Measurements from ENCODE around the gene CERKL.
A peak's percentile ranks its signal among the peaks of the same experiment; 100 is the strongest.

The CERKL gene

DNA sequence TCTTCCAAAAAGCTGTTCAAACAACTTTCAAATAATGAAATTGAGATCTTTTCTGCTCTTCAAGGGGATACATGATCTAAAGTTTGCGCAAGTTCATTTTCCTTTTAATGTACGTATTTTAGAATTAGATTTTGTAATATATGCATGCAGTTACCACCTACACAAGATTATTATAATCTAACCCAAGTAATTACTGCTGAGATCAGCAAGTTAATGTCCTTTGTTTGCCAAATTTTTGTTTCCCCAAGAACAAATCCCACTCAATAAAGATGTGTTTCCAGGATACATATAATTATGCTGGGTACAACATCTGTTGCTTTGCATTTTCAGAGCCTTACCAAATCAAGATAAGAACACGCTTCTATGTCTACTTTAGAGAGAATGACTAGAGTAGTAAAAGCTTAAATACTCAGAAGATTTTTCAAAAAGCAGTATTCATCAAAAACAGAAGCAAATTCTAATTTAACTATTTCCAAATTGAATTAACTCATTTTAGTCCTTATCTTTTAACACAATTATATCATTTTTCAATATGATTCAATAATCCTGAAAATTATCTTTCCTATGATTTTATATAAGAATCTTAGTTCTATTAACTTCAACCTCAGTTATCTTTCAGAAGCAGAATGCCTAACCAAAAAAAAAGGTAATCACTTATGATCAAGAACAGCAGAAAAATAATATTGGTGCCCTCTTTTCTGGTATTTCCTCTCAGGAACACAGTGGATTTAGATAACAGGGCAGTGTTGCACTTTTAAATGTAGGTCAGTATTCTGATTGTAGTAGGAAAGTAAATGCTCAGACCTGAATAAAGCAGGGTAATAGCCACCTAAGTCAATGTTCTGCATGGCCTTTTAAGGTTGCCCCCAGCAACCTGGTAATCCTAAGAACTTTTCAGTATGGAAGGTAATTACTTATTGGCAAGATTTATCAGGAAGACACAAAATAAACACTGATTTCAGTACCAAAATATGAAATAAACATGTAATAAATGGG is 28.0 kb downstream of the CERKL start:
- DNase-seq (ENCODE audit: low read depth, low spot score) = no peak

DNA sequence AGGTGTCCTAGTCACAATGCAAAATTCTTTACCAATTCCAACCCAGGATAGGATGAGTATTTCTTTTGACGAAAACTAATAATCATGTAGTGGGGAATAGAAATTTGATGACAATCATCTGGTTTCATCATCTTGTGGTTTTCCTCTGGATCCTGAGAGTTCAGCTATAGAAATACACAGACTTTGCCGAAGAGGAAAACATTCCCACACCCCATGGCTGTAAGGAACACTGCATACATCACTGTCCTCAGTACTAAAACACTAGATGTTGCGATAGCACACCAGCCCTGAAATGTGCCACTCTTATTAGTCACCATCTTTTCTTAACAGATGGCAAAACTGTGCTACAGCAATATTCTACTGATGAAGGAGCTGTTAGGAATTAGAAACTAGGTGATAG is 29.4 kb downstream of the CERKL start:
- no peak for DNase-seq (ENCODE audit: low read depth, low spot score)

DNA sequence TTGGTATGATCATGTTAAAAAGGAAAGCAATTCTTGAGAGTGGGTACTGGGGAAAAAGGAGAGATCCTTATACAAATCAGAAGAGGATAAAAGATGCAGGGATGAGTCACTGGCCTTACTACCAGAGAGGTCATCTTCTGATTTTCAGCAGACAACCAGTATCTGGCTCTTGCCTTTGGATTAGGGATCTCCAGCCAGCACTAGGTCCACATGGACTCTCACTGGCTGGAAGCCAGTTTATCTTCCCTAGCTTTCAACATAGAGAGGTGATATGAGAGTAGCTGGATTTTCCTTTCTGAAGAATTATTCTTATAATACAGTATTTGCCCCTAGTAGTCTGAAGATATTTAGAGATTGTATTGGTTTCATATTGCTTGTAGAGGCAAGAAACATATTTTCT is 30.2 kb downstream of the CERKL start:
- DNase-seq (ENCODE audit: low read depth, low spot score) = no peak

DNA sequence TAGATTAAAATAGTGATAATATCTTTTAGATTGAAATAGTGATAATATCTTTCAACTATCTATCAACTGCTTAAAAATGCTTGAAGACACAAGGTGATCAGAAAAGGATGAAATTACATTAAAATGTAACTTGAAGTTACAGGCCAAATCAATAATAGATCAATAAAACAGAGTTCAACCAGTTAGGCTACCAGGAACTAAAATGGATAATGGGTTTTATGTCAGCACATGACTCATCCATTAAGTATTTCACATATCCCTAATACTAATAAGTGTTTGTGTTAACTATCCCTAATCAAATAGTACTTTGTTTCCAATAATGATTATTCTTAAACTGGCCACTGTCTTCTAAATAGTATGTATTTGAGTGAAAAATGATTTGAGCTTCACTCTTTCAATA is 33.7 kb downstream of the CERKL start:
- no peak for DNase-seq (ENCODE audit: low read depth, low spot score)

DNA sequence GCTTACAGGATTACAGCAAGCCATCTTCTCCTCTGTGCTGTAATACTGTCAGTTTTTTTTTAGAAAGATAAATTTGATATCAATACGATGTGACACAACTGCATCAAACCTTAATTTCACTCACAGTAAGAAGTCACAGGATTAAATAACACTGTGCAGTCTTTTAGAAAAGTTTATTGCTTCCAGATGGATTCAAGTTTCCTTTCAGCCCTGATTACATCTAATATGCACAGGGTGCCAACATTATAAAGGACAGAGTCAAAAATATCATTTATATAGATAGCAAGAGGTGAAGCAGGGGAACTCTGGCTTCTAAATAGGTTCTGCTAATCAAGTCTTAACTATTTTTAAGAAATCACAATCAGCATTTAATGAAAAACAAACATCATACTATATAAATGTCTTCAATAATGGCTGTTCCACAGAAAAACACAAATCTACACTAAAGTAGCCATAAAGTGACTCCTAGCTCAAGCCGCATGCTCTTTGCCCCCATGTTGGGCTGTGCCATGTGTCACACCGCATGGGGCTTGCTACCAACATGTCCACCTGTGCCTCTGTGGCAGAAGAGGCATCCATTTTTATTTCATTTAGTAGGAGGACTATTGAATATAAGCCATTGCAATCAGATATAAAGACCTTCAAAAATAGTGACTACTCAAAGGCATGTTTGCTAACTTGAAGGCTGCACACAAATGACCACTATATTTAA is 35.0 kb downstream of the CERKL start:
- no peak for DNase-seq (ENCODE audit: low read depth, low spot score)

DNA sequence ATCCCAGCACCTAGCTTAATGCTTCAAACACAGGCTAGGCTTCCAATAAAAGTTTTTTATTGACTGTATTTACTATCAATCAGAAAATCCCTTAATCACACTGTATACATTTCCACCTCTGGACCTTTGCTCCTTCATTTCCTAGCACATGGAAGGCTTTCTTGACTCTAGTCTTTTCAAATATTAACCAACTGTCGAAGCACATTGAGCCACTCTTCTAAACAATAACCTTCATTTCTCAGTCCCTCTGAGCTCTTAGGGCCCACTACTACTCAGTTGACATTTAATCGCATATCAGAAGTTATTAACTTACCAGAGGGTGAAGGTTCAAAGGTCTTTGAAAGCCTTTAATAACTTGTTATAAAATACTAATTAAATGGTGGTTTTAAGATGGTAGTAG is 37.4 kb downstream of the CERKL start:
- no peak for DNase-seq (ENCODE audit: low read depth, low spot score)

DNA sequence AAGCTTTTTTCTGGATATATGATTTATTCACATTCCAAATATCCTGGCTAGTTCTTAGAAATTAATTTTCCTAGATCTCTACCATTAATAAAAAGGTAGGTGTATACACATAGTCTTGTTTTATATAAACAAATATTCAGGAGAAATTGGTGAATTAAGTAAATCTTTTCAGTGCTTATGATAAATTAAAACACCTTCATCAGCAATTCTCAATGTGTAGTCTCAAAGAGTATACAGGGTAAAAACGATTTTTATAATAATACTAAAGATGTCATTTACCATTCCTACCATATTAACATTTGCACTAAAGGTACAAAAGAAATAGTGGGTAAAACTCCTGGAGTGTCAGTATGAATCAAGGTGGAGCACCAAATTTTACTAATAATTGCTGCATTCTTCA is 40.2 kb downstream of the CERKL start:
- no peak for DNase-seq (ENCODE audit: low read depth, low spot score)

DNA sequence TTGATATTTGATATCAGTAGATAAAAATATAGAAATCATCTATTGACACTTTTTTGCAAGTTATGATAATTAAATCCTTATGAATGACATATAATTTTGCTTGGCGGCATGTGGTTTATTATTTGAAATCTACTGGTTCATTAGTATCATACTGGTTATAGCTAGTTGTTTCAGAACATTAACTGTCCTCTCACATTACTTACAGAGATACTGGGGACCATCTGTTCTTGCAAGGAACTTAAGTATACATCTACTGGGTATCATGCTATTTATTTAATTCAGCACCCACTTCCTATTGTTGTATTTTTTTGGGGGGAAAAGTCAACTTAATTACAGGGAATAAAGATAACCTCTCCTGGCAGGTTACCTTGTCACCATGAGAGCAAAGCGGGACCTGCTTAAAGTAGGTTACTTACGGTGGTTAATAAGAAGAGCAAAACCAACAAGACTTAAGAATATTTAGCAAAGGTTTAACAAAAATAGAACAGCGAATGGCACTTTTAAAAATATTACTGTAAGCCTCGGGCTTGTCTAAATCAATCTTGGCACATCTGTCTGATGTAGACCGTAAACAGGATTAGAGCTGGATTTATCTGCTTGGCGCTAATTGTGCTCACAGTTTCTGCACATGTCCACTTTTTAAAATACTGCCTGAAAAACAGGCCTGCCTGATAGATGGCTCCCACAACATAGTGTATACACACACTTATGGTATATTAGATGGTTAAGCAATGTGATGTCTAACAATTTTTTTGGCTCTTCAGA is 41.8 kb downstream of the CERKL start:
- no peak for DNase-seq (ENCODE audit: low read depth, low spot score)

DNA sequence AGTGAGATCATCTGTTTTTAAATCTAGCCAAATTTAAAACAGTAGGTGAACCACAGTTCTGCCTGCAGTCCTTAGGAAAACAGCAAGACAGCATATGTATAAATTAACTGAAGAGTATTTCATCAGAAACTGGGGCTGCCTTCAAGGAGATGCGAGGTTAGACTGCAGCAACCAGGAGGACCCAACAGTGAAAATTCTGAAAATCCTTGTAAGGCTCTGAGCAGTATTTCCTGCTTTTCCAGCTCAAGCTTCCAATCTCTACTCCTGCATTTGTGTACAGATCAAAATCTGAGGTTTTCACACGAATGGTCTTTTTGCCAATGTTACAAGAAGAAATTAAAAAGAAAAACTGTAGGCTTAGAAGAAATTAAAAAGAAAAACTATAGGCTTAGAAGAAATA is 43.7 kb downstream of the CERKL start:
- DNase-seq (ENCODE audit: low read depth, low spot score) = no peak

DNA sequence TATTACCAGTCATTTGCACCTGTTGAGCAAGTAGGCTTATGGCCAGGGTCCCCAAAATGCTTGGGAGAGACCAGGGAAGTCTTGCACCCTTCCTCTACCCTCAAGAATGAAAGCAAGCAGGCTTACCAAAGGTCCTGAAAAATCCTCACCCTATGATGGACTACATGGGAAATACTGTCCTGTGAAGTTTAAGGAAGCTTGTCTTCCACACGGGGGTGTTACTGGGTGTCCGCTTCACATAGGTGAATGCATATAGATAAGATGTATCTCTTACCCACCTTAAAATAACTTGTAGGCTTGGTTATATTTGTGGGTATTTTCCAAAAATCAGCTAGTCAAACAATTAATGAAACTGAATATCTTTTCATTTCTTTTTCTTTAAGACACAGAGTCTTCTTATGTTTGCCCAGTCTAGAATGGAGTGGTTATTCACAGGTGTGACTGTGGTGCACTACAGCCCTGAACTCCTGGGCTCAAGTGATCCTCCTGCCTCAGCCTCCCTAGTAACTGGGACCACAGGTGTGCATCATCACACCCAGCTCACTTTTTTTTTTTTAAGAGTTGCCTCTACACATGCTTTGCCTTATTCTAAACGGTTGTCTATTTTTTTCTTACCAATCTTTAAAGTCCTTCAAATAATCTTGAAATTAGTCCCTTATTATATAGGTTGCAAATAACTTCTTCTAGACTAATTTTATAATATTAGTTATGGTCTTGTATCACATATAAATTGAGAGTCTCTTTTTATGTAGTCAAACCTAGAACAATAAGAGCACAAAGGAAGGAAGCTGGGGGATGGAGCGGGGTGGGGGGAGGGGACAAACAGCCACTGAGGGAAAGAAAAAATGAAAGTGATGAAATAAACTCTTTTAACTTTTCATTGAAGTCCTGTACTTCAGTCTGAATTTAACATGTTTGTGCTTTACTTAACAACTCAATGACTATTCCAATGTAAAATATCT is 49.0 kb downstream of the CERKL start:
- DNase-seq (ENCODE audit: low read depth, low spot score) = no peak

DNA sequence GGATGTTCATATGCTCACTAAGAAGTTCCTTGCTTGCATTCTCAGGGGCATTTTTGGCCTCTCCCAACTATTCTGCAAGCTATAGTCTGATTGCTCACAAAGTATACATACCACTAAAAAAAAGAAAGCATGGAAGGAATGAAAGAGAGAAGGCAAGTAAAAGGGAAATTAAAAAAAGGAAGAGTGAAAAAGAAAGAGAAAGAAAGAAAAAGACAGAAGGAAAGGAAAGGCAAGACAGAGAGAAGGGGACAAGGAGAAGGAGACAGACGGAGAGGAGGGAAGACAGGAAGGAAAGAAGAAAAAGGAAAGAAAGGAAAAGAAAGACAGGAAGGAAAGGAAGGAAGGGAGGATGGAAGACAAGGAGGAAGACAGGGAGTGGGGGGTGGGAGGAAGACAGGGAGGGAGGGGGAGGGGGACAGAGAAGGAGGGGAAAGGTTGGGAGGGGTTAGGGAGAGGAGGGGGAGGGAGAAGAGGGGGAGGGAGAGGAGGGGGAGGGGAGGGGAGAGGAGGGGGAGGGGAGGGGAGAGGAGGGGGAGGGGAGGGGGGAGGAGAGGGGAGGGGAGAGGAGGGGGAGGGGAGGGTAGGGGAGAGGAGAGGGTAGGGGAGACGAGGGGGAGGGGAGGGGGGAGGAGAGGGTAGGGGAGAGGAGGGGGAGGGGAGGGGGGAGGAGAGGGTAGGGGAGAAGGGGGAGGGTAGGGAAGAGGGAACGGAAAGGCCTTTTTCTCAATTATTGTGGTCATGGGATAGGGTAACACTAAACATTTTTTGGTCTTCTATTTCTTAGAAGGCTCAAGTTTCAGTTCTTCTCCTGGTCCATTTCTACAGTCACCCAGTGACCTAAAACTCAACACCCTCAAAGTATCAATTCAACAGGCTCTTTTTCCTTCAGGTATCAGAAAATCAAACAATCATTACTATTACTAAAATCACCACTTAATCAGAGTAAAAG is 50.7 kb downstream of the CERKL start:
- no peak for DNase-seq (ENCODE audit: low read depth, low spot score)

DNA sequence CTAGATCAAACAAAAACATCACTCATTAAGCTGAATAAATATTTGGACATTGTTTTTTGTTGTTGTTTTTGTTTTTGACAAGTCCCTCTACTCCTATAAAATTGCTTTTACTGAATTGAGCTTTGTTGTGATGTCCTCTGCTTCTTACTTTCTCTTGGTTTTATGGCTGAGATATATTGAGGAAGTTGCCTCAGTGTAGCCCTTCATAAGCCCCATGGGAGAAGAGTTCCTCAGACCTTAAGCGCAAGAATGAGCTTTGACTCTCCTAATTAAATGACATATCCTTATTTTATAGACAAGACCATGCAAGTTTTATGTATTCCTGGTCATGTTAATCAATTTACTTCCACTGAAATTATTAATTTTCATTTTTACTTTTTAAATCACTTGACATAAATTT is 54.9 kb downstream of the CERKL start:
- DNase-seq (ENCODE audit: low read depth, low spot score) = no peak

DNA sequence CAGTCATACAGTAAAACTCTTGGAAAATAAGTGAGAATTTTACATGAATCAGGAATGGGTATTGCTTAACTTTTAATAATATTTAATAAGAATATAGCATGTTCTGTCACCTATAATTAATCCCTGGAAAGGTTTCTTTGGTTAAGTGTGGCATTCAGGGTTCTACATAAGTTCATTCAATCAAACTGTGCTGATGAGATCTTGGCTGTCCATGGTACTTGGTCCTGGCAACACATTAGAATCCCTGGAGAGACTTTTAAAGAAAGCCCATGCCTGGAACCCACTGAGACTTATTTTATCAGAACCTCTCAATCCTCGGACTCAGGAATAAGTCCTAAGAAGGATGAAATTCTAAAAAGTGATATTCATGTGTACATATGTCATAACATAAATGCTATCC is 60.3 kb downstream of the CERKL start:
- DNase-seq (ENCODE audit: low read depth, low spot score) = no peak

DNA sequence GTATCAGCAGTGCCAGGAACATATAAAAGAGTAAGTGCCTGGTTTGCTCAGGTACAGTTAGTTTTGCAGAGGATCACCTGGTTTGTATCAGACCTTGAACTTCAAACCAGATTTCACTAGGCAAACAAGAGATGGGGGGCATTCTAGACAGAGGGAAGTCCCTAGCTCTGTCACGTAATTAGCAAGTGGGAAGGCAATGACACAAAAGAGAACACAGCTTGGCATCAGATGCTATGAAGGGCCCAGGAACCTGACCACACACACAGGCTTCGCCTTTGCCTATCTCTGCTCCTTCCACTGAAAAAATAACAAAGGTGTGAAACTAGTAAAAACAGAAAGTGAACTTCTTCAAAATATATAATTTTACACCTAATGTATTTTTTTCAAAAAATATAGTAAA is 62.6 kb downstream of the CERKL start:
- no peak for DNase-seq (ENCODE audit: low read depth, low spot score)

DNA sequence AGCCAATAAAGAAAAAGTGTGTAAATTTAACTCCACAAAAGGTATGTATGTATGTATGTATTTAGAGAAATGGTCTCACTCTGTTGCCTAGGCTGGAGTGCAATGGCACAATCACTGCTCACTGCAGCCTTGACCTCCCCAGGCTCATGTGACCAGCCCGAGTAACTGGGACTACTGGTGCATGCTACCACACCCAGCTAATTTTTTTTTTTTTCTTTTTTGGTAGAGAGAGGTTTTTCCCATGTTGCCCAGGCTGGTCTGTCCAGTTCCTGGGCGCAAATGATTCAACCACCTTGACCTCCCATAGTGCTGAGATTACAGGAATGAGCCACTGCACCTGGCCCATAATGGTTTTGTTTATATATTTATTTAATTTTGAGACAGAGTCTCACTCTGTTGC is 67.1 kb downstream of the CERKL start:
- DNase-seq (ENCODE audit: low read depth, low spot score) = no peak

DNA sequence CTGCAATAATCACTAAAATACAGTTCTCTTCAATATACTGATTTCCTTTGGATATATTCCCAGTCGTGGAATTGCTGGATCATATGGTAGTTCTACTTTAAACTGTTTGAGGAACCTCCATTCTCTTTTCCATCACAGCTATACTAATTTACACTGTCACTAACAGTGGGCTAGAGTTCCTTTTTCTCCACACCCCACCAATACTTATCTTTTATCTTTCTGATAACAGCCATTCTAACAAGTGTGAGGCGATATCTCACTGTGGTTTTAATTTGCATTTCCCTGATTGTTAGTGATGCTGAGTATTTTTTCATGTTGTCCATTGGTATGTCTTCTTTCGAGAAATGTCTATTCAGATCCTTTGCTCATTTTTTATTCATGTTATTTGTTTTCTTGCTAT is 68.4 kb downstream of the CERKL start:
- DNase-seq (ENCODE audit: low read depth, low spot score) = no peak

DNA sequence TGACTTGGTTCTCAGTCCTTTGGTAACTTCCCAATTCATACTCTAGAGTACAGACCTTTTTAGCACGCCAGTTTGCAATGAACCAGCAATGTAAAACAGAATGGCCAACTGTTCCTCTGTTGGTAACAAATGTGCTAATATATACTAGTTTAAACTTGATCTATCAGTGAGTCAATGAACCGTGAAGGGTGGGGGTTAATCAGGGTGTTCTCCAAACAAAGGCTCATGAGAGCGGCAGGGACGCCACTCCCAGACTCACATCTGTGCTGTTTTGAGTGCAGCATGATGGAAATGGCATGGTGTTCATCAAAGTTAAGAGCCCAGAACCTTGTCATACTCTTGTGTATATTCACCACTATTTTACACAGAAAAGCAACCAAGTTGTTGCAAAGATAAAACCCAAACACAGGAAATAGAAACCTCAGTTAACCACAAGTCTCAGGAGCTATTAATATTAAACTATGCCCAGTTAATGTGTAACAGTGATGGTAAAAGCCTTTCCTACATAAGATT is 70.3 kb downstream of the CERKL start:
- peak; percentile 3 for DNase-seq (ENCODE audit: low read depth, low spot score)

DNA sequence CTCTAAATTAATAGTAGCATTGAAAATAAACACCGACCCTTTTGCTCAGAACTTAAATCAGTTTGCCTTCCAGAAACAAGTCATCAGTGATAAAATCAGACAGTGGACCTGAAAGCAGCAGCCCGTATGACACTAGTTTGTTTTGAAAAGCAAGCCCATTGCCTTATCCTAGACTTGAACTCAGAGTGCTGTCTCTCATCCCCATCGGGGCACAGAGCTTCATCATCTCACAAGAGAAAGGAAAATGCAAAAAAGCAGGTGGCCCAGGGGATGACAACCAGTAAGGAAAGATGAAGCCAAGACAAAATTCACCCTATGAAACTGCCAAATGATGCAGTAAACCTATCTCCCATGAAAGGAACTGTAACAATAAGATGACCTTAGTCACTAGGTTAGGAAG is 71.2 kb downstream of the CERKL start:
- DNase-seq (ENCODE audit: low read depth, low spot score) = no peak

DNA sequence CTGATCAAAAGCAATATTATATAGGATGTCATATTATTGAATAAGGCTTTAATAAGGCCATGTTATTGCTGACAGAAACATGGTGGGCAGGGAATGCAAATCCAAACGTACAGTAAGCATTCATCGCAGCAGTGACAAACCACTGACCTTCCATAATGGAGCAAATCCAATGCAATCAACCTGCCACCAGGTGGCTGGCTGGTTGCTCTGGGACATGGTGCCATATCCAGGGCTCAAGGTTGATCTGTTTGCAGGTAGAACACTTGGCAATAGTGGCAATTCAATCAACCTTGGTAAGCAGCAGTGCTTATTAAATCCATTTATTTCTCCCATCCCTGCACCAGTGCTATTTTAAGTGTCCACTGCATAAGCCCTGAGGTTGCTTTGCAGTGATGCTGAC is 75.4 kb downstream of the CERKL start:
- DNase-seq (ENCODE audit: low read depth, low spot score) = no peak

DNA sequence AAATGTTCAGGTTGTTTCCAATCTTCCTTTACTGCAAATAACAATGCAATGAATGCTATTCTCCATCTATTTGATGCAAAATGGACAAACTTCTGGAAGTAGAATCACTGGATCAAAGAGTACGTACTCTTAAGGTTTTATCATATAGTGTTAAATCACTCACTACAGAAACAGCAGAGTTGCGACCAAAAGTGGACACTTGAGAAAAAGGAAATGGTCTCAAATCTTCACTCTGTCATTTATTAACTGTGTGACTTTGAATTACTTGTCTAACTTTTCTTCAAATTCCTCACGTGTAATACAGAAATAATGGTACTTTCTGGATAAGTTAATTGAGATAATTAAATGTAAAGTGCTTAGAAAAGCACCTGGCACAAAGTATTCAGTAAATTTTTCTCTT is 78.1 kb downstream of the CERKL start:
- DNase-seq (ENCODE audit: low read depth, low spot score) = no peak

Data from astrocyte of the hippocampus (primary cell).